HG02970 (cell line): Measurements from ENCODE around the gene RXFP1.
"Not testable (repeated sequence)": the region's sequence is repeated elsewhere in the genome, so short reads cannot be mapped to it uniquely, and the experiment has no call there.

Source experiments
- ATAC-seq: cut with Tn5 transposase; IDR thresholded peaks from one replicate; pipeline ENCODE4 v1.9.1; 2021; ENCODE audit warnings: mild to moderate bottlenecking, moderate library complexity, moderate number of reproducible peaks; ENCODE audit not compliant: unreplicated experiment, low FRiP score

Gene RXFP1

DNA sequence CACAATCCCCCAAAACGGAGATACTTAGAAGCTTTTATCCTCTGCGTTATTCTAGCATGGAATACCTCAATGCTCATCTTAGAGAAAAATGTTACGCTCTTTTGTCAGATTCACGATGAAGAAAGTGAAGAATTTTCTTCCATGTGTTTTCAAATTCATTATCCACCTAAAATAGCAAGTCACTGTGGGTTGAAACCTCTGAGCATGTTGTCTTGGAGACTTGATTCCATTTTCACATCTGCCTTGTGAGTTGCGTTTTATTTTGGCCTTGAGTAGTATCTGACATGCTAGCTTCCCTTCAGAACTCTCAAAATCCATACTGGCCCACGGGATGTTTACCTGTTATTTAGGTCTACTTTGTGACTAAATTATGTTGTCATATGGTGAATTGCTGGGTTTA, 83.7 kb downstream of the RXFP1 start:
- ATAC-seq = no peak

DNA sequence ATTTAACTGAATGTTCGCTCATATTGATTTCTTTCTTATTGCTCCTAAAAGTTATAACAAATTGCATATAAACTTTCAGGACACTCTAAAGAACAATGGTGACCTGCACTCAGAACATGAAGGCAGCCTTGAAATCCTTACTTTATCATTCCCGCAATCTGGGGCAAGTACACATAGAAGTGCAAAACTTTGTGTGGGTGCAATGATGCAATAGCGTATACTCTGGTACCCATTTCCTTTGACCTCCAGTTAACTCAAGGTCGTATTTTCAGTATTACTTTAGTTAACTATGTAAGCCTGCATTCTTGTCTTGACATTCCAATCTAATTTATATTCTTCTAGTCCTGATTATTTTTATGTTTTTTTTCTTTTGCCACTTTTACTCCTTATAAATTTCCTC, 85.3 kb downstream of the RXFP1 start:
- ATAC-seq = no peak

DNA sequence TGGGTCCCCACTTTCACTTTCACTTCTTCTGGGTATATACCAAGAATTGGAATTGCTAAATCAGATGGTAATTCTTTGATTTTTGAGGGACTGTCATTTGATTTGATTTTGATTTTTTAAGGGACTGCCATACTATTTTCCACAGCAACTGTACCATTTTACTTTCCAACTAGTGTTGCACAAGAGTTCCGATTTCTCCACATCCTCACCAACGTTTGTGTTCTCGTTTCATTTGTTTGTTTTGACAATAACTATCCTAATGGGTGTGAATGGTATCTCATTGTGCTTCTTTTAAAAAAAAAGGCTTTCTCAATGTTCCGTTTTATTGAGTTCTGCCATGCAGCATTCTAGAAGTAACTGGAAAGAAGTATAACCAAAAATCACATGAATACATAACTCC, 87.4 kb downstream of the RXFP1 start:
- ATAC-seq = no peak

DNA sequence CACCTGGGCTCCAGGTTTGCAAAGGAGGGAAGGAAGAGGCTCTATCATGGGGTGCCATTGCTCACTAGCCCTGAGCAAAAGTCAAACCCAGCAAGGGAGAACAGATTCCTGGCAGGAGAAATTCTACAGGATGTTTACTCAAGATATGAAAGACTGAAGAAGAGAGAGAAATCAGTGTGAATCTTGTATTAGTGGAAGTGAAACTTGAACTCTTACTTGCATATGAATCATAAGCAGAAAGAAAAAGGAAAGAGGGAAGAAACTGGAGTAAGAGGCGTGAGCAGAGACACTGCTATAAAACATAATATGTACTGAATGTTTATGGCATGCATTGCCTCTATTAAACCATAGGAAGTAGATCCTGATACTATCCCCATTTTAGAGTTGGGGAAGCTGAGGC, 89.1 kb downstream of the RXFP1 start:
- ATAC-seq = peak; percentile 86

DNA sequence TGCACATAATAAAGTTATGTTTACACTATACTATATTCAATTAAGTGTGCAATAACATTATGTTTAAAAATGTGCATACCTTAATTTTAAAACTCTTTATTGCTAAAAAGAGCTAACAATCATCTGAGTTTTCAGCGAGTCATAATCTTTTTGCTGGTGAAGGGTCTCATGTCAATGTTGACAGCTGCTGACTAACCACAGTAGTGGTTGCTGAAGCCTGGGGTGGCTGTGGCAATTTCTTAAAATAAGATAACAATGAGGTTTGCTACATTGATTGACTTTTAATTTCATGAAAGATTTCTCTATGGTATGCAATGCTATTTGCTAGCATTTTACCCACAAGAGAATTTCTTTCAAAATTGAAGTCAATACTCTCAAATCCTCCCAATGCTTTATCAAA, 91.4 kb downstream of the RXFP1 start:
- no peak for ATAC-seq

DNA sequence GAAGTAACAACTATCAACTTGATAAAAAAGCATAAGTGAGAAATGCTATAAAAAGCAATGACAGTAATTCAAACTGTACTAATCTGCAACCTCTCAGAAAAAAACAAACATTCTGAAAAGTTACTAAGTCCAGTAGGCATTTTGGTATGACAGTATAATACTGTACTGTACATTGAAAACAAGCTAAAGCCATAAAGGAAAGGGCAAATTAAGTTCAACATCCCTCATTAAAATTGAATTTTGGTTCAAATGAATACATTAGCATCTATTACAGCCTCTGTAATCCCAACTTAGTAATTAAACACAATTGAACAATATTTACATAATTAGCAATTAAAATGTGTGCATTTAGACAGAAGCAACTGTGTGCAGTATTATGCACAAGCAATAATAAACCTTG, 96.3 kb downstream of the RXFP1 start:
- no peak for ATAC-seq

DNA sequence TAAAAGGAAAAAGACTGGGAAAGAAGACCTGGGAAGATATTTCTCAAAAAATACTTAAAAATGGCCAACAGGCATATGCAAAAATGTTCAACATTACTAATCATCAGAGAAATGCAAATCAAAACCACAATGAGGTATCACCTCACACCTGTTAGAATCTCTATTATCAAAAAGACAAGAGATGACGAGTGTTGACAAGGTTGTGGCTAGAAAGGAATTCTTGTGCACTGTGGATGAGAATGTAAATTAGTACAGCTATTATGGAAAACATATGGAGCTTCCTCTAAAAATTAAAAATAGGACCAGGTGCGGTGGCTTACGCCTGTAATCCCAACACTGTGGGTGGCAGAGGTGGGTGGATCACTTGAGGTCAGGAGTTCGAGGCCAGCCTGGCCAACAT, 100.0 kb downstream of the RXFP1 start:
- no peak for ATAC-seq

DNA sequence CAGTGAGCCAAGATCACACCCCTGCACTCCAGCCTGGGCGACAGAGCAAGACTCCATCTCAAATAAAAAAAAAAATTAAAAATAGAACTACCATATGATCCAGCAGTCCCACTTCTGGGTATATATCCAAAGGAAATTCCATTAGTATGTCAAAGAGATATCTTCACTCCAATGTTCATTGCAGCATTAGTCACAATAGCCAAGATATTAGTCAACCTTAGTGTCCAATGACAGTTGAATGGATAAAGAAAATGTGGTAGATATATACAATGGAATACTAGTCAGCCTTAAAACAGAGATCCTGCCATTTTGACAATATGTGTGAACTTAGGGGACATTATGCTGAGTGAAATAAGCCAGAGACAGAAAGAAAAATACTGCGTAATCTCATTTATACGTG, 100.6 kb downstream of the RXFP1 start:
- ATAC-seq = no peak

DNA sequence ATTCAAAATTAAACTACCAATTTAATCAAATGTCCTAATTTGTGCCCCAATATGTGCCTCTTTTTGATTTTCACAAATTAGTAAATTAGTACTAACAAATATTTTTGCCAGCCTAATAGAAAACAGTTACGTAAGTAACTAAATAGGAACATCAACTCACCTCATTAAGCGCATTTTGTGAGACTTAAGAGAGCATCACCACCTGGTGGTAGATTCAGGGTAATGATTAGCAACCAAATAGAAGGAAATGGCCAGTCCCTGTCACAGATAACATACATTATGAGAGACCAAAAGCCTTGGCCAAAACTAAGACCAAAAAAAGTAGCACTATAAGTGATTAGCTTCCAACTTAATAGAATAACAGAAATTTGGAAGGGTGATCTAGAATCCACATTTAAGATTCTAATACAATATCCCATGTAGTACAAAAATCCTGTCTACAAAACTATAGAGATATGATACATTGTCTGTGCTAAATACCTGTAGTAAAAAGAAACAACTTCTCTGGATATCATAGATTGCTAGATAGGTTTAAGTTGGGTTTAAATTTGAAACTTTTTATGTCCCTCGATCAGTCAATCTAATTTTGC, 103.3 kb downstream of the RXFP1 start:
- ATAC-seq = no peak

DNA sequence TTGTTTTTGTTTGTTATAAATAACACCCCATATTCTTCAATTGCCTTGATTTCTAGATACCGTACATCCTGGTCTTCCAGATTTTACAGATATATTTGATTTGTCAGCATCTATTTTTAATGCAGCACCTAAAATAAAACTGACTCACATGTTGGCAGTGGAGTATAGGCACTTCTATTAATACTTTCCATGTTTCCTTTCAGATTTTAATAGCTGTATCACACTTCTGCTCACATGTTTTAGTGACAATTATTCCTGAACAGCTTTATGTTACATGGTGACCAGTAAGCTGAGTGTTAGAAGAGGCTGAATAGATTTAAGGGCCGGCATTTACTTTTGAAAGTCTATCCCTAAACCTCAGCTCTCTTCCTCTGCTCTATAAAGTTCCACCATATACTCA, 103.9 kb downstream of the RXFP1 start:
- ATAC-seq = no peak

DNA sequence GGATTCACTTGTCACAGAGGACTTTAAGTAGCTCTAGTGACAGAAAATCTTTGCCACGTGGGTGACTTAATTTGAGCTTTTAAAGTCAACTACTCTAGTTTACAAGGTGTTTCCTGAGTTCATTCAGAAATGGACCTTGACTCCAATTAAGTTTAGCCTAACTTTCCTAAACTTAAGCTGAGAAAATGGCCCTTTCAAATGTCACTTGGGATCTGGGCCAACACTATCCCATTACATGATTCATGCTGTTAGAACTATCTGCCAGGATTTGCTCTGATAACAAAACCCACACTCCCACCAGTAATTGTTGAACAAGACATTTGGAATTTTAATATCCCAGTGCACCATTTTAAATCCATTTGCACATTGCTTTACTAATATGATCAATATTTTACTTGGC, 109.2 kb downstream of the RXFP1 start:
- no peak for ATAC-seq

DNA sequence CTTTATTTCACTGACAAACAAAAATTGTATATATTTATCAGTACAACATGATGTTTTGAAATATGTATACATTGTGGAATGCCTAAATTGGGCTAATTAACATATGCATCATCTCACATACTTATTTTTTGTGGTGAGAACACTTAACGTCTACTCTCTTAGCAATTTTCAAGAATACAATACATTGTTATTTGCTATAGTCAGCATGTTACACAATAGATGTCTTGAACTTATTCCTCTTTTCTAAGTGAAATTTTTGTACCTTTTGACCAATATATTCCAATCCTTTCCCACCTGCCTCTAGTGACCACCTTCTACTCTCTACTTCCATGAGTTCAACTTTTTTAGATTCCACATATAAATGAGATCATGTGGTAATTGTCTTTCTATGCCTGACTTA, 114.9 kb downstream of the RXFP1 start:
- ATAC-seq = no peak

DNA sequence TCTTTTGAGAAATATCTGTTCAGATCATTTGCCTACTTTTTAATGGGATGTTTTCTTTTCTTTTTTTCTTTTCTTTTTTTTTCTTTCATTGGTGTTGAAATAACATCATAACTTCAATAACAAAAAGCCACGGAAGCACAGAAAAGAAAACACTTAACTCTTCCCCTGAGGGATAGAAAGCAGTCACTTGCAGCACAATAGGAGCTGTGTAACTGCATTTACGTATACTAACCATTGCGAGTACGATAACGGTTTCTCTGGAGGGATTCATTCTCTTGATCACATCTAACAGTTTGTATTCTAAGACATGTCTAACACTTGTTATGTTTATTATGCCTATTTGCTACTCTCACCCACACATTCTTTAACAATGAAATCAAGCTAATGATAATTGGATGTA, 122.7 kb downstream of the RXFP1 start:
- no peak for ATAC-seq

DNA sequence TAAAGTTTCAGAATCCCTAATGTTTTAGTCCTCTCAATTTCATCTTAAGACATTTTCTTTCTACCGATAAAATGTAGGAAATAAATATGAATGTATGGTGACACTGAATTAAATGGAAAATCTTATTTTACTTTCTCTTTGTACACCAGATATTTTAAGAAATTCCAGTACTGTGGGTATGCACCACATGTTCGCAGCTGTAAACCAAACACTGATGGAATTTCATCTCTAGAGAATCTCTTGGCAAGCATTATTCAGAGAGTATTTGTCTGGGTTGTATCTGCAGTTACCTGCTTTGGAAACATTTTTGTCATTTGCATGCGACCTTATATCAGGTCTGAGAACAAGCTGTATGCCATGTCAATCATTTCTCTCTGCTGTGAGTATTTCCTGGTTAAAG, 123.1 kb downstream of the RXFP1 start:
- no peak for ATAC-seq

DNA sequence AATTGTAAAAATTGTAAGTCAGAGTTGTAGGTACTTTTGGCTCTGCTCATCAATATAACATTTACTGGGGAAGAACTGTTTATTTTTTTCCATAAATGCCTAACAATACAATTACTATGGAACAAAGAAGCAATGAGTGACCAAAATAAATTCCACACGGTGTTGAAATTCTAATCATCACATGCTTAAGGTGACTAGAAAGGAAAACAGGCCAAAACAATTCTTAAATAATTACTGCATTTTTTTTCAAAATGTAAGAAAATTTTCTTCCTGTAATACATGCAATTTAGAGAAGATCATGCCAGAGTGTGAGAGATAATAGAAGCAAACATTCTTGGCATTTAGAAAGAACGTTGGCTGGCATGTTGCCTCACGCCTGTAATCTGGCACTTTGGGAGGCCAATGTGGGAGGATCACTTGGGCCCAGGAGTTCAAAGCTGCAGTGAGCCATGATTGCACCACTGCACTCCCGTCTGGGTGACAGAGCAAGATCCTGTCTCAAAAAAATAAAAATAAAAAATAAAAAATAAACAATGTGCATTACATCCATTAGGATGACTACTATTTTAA, 127.5 kb downstream of the RXFP1 start:
- no peak for ATAC-seq

DNA sequence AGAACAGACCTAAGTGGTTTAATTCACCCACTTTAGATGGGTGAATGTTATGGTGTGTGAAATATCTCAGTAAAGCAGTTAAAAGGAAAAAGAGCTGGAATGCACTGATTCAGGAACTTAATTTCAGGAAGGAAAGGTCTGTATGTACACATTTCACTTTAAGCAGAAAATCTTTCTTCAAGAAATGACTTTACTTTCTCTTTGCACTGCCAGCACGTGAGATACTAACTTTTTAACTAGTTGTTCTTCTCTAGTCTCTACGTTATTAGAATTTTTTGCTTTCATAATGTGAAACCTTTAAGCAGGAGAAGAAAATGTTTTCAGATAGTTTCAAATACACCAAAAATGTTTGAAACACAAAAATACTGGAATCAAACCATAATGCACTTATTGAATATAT, 131.2 kb downstream of the RXFP1 start:
- ATAC-seq = no peak

DNA sequence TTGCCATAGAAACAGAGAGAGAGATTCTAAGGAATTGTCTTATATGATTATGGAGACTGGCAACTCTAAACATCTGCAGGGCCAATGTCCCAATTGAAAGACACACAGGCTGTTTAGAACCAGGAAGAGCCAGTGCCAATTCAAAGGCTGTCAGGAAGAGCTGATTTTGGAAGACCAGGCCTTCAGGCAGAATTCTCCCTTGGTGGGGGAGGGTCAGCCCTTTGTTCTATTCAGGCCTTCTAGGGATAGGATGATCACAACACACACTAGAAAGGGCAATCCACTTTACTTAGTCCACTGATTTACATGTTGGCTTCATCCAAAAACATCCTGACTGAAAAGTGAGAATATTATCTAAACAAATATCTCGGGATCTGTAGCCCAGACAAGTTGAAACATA, 134.8 kb downstream of the RXFP1 start:
- no peak for ATAC-seq

DNA sequence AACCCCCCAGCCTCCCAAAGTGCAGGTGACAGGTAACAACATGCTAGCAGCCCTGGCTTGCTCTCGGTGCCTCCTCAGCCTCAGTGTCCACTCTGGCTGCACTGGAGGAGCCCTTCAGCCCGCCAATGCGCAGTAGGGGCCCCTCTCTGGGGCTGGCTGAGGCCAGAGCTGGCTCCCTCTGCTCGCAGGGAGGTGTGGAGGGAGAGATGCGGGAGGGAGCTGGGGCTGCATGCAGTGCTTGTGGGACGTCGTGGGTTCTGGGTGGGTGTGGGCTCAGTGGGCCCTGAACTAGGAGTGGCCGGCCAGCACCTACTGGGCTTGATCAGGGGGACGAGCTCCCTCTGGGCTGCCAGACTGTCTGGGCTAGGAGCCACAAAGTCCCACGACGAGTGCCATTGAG, 135.6 kb downstream of the RXFP1 start:
- no peak for ATAC-seq

DNA sequence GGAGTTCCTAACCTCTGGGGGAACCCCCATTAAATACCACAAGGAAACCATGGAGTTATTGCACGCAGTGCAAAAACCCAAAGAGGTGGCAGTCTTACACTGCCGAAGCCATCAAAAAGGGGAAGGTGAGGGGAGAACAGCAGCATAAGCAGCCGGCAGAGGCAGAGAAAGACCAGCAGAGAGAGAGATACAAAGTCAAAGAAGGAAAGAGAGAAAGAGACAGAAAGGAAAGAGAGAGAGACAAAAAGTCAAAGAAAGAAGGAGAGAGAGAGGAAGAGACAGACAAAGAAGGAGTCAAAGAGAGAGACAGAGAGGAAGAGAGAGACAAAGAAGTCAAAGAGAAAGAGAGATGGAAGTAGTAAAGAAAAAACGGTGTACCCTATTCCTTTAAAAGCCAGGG, 141.6 kb downstream of the RXFP1 start:
- ATAC-seq = not testable (repeated sequence)

DNA sequence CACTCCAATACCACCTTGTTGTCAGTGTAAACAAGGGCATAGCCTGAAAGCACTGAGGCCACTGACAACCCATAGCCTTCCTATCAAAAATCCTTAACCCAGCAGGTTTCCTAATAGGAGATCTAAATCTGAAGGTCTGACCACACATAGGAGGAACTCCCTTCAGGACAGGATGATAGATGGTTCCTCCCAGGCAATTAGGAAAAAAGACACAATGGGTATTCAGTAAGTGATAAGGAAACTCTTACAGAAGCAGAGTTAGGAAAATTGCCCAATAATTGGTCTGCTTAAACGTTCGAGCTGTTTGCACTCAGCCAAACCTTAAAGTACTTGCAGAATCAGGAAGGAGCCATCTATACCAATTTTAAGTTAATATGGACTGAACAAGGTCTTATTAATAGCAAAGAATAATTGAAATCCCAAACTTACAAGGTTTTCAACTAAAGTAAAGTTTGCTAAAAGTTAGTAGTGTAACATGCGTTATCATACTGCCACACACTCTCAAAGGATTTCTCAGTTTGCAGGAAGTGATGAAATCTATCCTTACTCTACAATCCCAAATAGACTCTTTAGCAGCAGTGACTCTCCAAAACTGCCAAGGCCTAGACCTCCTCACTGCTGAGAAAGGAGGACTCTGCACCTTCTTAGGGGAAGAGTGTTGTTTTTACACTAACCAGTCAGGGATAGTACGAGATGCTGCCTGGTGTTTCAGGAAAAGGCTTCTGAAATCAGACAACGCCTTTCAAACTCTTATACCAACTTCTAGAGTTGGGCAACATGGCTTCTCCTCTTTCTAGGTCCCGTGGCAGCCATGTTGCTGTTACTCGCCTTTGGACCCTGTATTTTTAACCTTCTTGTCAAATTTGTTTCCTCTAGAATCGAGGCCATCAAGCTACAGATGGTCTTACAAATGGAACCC, 142.3 kb downstream of the RXFP1 start:
- ATAC-seq = not testable (repeated sequence)

DNA sequence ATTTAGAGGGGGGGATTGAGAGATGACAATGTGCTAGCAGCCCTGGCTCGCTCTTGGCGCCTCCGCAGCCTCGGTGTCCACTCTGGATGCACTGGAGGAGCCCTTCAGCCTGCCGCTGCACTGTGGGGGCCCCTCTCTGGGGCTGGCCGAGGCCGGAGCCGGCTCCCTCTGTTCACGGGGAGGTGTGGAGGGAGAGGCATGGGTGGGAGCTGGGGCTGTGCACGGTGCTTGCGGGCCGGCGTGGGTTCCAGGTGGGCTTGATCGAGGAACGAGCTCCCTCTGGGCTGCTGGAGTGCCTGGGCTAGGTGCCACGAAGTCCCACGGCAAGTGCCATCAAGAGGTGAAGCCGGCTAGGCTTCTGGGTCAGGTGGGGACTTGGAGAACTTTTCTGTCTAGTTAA, 143.1 kb downstream of the RXFP1 start:
- no peak for ATAC-seq

DNA sequence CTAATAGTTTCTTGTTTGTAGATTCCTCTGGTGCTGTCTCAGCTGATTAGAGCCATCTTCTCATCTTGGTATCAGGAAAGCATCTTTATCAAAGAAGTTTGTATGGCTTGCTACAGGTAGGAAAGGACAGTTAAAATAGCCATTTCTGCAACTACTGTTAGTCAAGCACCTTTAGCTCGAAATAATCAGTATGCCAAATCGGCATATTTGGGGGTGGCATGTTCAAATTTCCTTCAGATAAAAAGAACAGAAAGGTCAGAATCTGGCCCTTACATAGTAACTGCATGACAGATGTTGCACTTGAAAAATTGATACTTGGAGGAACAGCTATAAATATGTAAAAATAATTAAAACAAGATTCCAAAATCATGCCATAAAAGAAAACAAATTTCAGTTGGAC, 145.2 kb downstream of the RXFP1 start:
- no peak for ATAC-seq
